Measurements from ENCODE around the gene HTR3C. TPM values are rescaled to one million over a fixed set of nuclear protein-coding genes. Genes with fewer than 3 reads are reported as not detected.

Gene HTR3C
- total and polyA plus RNA-seq, 2 donors from 2014 or later: not detected

DNA sequence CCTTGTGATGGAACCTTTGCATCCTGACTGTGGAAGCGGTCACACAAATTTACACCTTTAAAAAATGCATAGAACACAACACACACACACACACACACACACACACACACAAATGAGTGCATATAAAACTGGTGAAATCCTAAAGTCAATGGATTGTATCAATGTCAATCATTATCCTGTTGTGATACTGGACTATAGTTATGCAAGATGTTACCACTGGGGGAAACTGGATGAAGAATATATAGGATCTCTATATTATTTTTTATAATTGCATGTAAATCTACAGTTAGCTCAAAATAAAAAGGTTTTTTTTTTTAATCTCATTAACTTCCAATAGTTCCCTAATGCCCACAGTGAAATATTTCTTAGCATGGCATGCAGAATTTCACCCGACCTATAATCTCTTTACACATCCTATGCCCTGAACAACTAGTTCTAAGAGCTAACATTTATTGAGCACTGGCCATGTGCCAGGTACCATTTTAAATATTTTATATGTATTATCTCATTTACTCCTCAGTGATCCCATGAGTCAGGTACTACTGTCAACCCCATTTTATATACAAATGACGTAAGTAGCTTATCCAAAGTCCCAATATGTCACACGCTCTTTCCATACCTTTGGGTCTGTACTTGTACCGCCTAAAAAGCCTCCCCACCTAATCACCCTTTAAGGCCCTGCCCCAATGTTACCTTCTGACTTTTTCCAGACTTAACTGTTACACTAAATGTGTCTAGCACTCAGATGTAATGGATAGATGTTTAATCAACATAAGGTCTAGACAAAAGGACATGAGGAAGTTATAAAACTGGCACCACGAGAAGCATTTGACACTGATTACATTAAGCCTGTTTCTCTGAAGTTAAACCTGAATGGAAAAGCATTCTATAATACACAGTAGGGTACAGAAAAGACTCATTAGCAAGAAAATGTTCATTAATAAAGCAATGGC lies 40.6 kb upstream of the HTR3C start:
- Histone ChIP-seq H3K27ac (ENCODE audit: low read depth in 2 of 2, low read length in 2 of 2) (no peak overlapping the region), H3K4me1 (ENCODE audit: control insufficient read depth in 2 of 3, insufficient read depth in 2 of 3, low read depth in 1 of 3, low read length in 3 of 3) (peaks cover 3 to 16% (median 9%) of the 10 kb centered on the region in 3 donors), H3K4me3 (ENCODE audit: low read length in 3 of 3) (no peak overlapping the region), H3K27me3 (ENCODE audit: control insufficient read depth, insufficient read depth, low read length) (no peaks in the 10 kb centered on the region), H3K9me3 (ENCODE audit: control insufficient read depth in 2 of 3, insufficient read depth in 1 of 3, low read length in 3 of 3) (no peaks in the 10 kb centered on the region), H3K9ac (ENCODE audit: low read length in 3 of 3) (no peak overlapping the region), H3K36me3 (ENCODE audit: control insufficient read depth in 2 of 3, insufficient read depth in 3 of 3, low read length in 3 of 3) (peaks cover 0 to 7% (median 2%) of the 10 kb centered on the region in 3 donors)
- FAIRE-seq (no peak), DNase-seq (no peak)
- intact Hi-C loops (cut with DNase I): loop anchor here (10.0 kb wide), 1 partner anchor 117 kb away; no protein-coding TSS in a partner anchor
- no peak for TF ChIP-seq CTCF (IDR thresholded peaks at IDR 0.05; ENCODE audit: borderline replicate concordance, extremely low read depth, insufficient read depth)

DNA sequence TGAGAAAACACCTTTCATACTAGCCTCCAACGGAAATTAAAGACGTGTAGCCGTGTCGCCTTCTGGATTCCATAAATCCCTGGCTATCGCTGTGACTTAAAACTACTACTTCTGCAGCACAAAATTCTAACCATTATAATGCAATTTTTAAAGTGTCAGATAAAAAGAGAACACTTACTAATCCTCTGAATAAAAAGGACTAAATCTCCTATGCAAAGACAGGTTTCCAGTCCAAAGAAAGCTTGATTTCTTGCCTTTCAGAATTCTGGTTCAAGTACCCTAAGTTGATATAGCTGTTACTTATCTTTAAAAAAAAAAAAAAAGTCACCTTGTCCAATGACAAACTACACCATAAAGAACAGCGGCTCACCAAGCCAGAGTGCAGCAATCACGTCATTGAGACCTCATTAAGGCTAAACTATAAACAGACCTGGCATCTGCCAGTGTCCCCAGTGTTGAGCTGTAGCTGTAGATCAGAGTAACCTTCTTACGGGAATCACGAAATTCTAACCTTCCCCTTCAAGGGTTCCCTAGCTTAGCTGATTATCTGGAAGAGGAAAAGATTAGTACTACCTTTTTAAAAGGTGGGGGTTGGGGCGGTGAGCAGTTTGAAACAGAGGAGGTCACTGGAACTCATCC lies 37.3 kb upstream of the HTR3C start:
- no peak for TF ChIP-seq CTCF (IDR thresholded peaks at IDR 0.05; ENCODE audit: borderline replicate concordance, extremely low read depth, insufficient read depth)
- H3K4me1 ChIP-seq (ENCODE audit: control insufficient read depth in 2 of 3, insufficient read depth in 2 of 3, low read depth in 1 of 3, low read length in 3 of 3): peaks cover 3 to 16% (median 9%) of the 10 kb centered on the region in 3 donors
- FAIRE-seq (no peak), DNase-seq (peak in 3 of 5 donors; percentile 26 to 62 (median 54))
- no peaks in the 10 kb centered on the region for H3K27me3 ChIP-seq (ENCODE audit: control insufficient read depth, insufficient read depth, low read length)
- peak overlapping the region in 2 of 3 donors; percentile 55 to 99 for H3K4me3 ChIP-seq (ENCODE audit: low read length in 3 of 3)
- H3K36me3 ChIP-seq (ENCODE audit: control insufficient read depth in 2 of 3, insufficient read depth in 3 of 3, low read length in 3 of 3): peaks cover 0 to 3% (median 2%) of the 10 kb centered on the region in 3 donors
- H3K27ac ChIP-seq (ENCODE audit: low read depth in 2 of 2, low read length in 2 of 2): peak overlapping the region; percentile 58 to 63
- H3K9ac ChIP-seq (ENCODE audit: low read length in 3 of 3): peak overlapping the region in 2 of 3 donors; percentile 48 to 52
- no peaks in the 10 kb centered on the region for H3K9me3 ChIP-seq (ENCODE audit: control insufficient read depth in 2 of 3, insufficient read depth in 1 of 3, low read length in 3 of 3)
- intact Hi-C loops (cut with DNase I): loop anchor here (10.0 kb wide), 1 partner anchor 121 kb away; no protein-coding TSS in a partner anchor

DNA sequence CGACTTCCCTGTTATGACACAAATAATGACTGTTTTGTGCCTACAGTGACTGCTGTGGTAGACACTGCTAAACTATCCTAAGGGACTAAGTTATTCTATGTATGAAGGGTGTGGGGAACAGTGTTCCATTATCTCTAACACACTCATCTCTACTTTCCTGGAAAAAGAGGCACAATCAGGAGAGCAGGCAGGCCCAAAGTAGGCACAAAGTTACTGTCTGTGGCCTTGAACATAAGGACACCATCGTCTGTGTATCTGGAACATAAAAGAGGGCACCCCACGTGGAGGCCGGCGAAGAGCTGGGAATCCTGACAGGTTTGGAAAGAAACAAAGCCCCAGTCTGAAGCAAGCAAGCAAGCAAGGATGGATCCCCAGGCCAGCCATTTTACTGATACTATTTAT lies 36.7 kb upstream of the HTR3C start:
- peak overlapping the region in 2 of 3 donors; percentile 4 to 42 for H3K9ac ChIP-seq (ENCODE audit: low read length in 3 of 3)
- H3K27me3 ChIP-seq (ENCODE audit: control insufficient read depth, insufficient read depth, low read length): no peaks in the 10 kb centered on the region
- intact Hi-C loops (cut with DNase I): loop anchor here (10.0 kb wide), 1 partner anchor 121 kb away; no protein-coding TSS in a partner anchor
- no peak for TF ChIP-seq CTCF (IDR thresholded peaks at IDR 0.05; ENCODE audit: borderline replicate concordance, extremely low read depth, insufficient read depth)
- peaks cover 0 to 3% (median 2%) of the 10 kb centered on the region in 3 donors for H3K36me3 ChIP-seq (ENCODE audit: control insufficient read depth in 2 of 3, insufficient read depth in 3 of 3, low read length in 3 of 3)
- FAIRE-seq (no peak), DNase-seq (no peak)
- no peaks in the 10 kb centered on the region for H3K9me3 ChIP-seq (ENCODE audit: control insufficient read depth in 2 of 3, insufficient read depth in 1 of 3, low read length in 3 of 3)
- peak overlapping the region in 2 of 3 donors; percentile 28 to 99 for H3K4me3 ChIP-seq (ENCODE audit: low read length in 3 of 3)
- peak overlapping the region; percentile 46 to 51 for H3K27ac ChIP-seq (ENCODE audit: low read depth in 2 of 2, low read length in 2 of 2)
- peaks cover 3 to 15% (median 9%) of the 10 kb centered on the region in 3 donors for H3K4me1 ChIP-seq (ENCODE audit: control insufficient read depth in 2 of 3, insufficient read depth in 2 of 3, low read depth in 1 of 3, low read length in 3 of 3)
